GM19035 (cell line): ENCODE measurements around the gene CFAP52.
"Not testable (repeated sequence)": the region's sequence is repeated elsewhere in the genome, so short reads cannot be mapped to it uniquely, and the experiment has no call there.

Experiments used
- ATAC-seq: cut with Tn5 transposase; IDR thresholded peaks from one replicate; pipeline ENCODE4 v1.9.1; 2021; ENCODE audit not compliant: unreplicated experiment

CFAP52 gene

GRCh38 chr17:9644910-9645751 is 68.7 kb downstream of the CFAP52 start, which contains the start of gene USP43:
Gene USP43, plus strand, starts transcription at chr17:9645517. Its CDS starts 116 bp downstream, at chr17:9645633.
- no peak for ATAC-seq

- no peak for ATAC-seq
These were observed 69.6 kb downstream of the CFAP52 start for GRCh38 chr17:9645851-9646545.

GRCh38 chr17:9646546-9646885 is 70.1 kb downstream of the CFAP52 start:
- no peak for ATAC-seq

GRCh38 chr17:9647014-9647413 is 70.6 kb downstream of the CFAP52 start:
- ATAC-seq, result no peak

GRCh38 chr17:9648521-9649110 is 72.2 kb downstream of the CFAP52 start:
- no peak for ATAC-seq

GRCh38 chr17:9658593-9659211 is 82.3 kb downstream of the CFAP52 start:
- ATAC-seq, result no peak

GRCh38 chr17:9661027-9661426 is 84.6 kb downstream of the CFAP52 start:
- no peak for ATAC-seq

GRCh38 chr17:9663511-9663910 is 87.1 kb downstream of the CFAP52 start:
- ATAC-seq, result not testable (repeated sequence)

GRCh38 chr17:9666461-9667050 is 90.1 kb downstream of the CFAP52 start:
- no peak for ATAC-seq

- no peak for ATAC-seq
These were observed 92.1 kb downstream of the CFAP52 start for GRCh38 chr17:9668517-9668916.

GRCh38 chr17:9669551-9670008 is 93.1 kb downstream of the CFAP52 start:
- ATAC-seq, result no peak

- ATAC-seq, result no peak
These were observed 94.2 kb downstream of the CFAP52 start for GRCh38 chr17:9670596-9670995.

GRCh38 chr17:9671559-9671958 is 95.1 kb downstream of the CFAP52 start:
- no peak for ATAC-seq

GRCh38 chr17:9672266-9672665 is 95.8 kb downstream of the CFAP52 start:
- no peak for ATAC-seq

- no peak for ATAC-seq
These were observed 96.2 kb downstream of the CFAP52 start for GRCh38 chr17:9672691-9673090.

GRCh38 chr17:9676084-9676483 is 99.6 kb downstream of the CFAP52 start:
- no peak for ATAC-seq

- ATAC-seq, result no peak
These were observed 100.4 kb downstream of the CFAP52 start for GRCh38 chr17:9676820-9677310.

- ATAC-seq, result no peak
These were observed 101.0 kb downstream of the CFAP52 start for GRCh38 chr17:9677411-9677810.

- ATAC-seq, result no peak
These were observed 101.5 kb downstream of the CFAP52 start for GRCh38 chr17:9677896-9678295.

GRCh38 chr17:9684955-9685621 is 108.6 kb downstream of the CFAP52 start:
- ATAC-seq, result no peak
